Measurements from ENCODE around the gene TRIP11.
A peak's percentile ranks its signal among the peaks of the same experiment; 100 is the strongest.

The TRIP11 gene

GRCh38 chr14:91945751-91946621 is 93.9 kb downstream of the TRIP11 start:
- Histone ChIP-seq H3K9ac (ENCODE audit: low read length in 5 of 5) (peak overlapping the region in 4 of 5 donors; percentile 26 to 76 (median 55)), H3K27me3 (ENCODE audit: control insufficient read depth in 5 of 5, insufficient read depth in 4 of 5, low read length in 5 of 5) (peaks cover 0 to 3% (median 0%) of the 10 kb centered on the region in 5 donors), H3K4me1 (ENCODE audit: control insufficient read depth in 5 of 5, insufficient read depth in 5 of 5, low read length in 5 of 5) (peaks cover 10 to 37% (median 31%) of the 10 kb centered on the region in 5 donors), H3K27ac (ENCODE audit: low read depth, low read length) (peak overlapping the region; percentile 69), H3K9me3 (ENCODE audit: control insufficient read depth in 5 of 5, low read length in 5 of 5) (no peaks in the 10 kb centered on the region), H3K4me3 (ENCODE audit: low read depth in 1 of 5, low read length in 5 of 5) (peak overlapping the region; percentile 67 to 79 (median 75)), H3K36me3 (ENCODE audit: control insufficient read depth in 5 of 5, insufficient read depth in 5 of 5, low read length in 5 of 5) (peaks cover 0 to 8% (median 0%) of the 10 kb centered on the region in 5 donors)

GRCh38 chr14:91942946-91943345 is 96.9 kb downstream of the TRIP11 start:
- Histone ChIP-seq H3K27ac (ENCODE audit: low read depth, low read length) (no peak overlapping the region), H3K9me3 (ENCODE audit: control insufficient read depth in 5 of 5, low read length in 5 of 5) (peaks cover 0 to 3% (median 0%) of the 10 kb centered on the region in 5 donors), H3K9ac (ENCODE audit: low read length in 5 of 5) (no peak overlapping the region), H3K36me3 (ENCODE audit: control insufficient read depth in 5 of 5, insufficient read depth in 5 of 5, low read length in 5 of 5) (peaks cover 7 to 16% (median 13%) of the 10 kb centered on the region in 5 donors), H3K4me3 (ENCODE audit: low read depth in 1 of 5, low read length in 5 of 5) (no peak overlapping the region), H3K4me1 (ENCODE audit: control insufficient read depth in 5 of 5, insufficient read depth in 5 of 5, low read length in 5 of 5) (peaks cover 10 to 31% (median 26%) of the 10 kb centered on the region in 5 donors), H3K27me3 (ENCODE audit: control insufficient read depth in 5 of 5, insufficient read depth in 4 of 5, low read length in 5 of 5) (peaks cover 0 to 3% (median 0%) of the 10 kb centered on the region in 5 donors)

GRCh38 chr14:91942128-91942527 is 97.7 kb downstream of the TRIP11 start:
- Histone ChIP-seq H3K27ac (ENCODE audit: low read depth, low read length) (no peak overlapping the region), H3K27me3 (ENCODE audit: control insufficient read depth in 5 of 5, insufficient read depth in 4 of 5, low read length in 5 of 5) (peaks cover 0 to 3% (median 0%) of the 10 kb centered on the region in 5 donors), H3K4me1 (ENCODE audit: control insufficient read depth in 5 of 5, insufficient read depth in 5 of 5, low read length in 5 of 5) (peaks cover 6 to 28% (median 21%) of the 10 kb centered on the region in 5 donors), H3K9ac (ENCODE audit: low read length in 5 of 5) (no peak overlapping the region), H3K4me3 (ENCODE audit: low read depth in 1 of 5, low read length in 5 of 5) (no peak overlapping the region), H3K9me3 (ENCODE audit: control insufficient read depth in 5 of 5, low read length in 5 of 5) (peaks cover 0 to 3% (median 0%) of the 10 kb centered on the region in 5 donors), H3K36me3 (ENCODE audit: control insufficient read depth in 5 of 5, insufficient read depth in 5 of 5, low read length in 5 of 5) (peaks cover 7 to 18% (median 16%) of the 10 kb centered on the region in 5 donors)

- Histone ChIP-seq H3K4me3 (ENCODE audit: low read depth in 1 of 5, low read length in 5 of 5) (no peak overlapping the region), H3K9me3 (ENCODE audit: control insufficient read depth in 5 of 5, low read length in 5 of 5) (peaks cover 0 to 3% (median 0%) of the 10 kb centered on the region in 5 donors), H3K4me1 (ENCODE audit: control insufficient read depth in 5 of 5, insufficient read depth in 5 of 5, low read length in 5 of 5) (peaks cover 0 to 8% (median 2%) of the 10 kb centered on the region in 5 donors), H3K27me3 (ENCODE audit: control insufficient read depth in 5 of 5, insufficient read depth in 4 of 5, low read length in 5 of 5) (no peaks in the 10 kb centered on the region), H3K9ac (ENCODE audit: low read length in 5 of 5) (no peak overlapping the region), H3K27ac (ENCODE audit: low read depth, low read length) (no peak overlapping the region), H3K36me3 (ENCODE audit: control insufficient read depth in 5 of 5, insufficient read depth in 5 of 5, low read length in 5 of 5) (peaks cover 7 to 32% (median 27%) of the 10 kb centered on the region in 5 donors)
Observed at GRCh38 chr14:91940209-91940608, 99.7 kb downstream of the TRIP11 start.

- H3K36me3 ChIP-seq (ENCODE audit: control insufficient read depth in 5 of 5, insufficient read depth in 5 of 5, low read length in 5 of 5) = peaks cover 7 to 39% (median 30%) of the 10 kb centered on the region in 5 donors
- H3K4me3 ChIP-seq (ENCODE audit: low read depth in 1 of 5, low read length in 5 of 5) = no peak overlapping the region
- no peak overlapping the region for H3K9ac ChIP-seq (ENCODE audit: low read length in 5 of 5)
- H3K9me3 ChIP-seq (ENCODE audit: control insufficient read depth in 5 of 5, low read length in 5 of 5) = peaks cover 0 to 3% (median 0%) of the 10 kb centered on the region in 5 donors
- H3K27me3 ChIP-seq (ENCODE audit: control insufficient read depth in 5 of 5, insufficient read depth in 4 of 5, low read length in 5 of 5) = no peaks in the 10 kb centered on the region
- H3K27ac ChIP-seq (ENCODE audit: low read depth, low read length) = no peak overlapping the region
- H3K4me1 ChIP-seq (ENCODE audit: control insufficient read depth in 5 of 5, insufficient read depth in 5 of 5, low read length in 5 of 5) = peaks cover 2 to 21% (median 7%) of the 10 kb centered on the region in 5 donors
Observed at GRCh38 chr14:91935586-91935985, 104.3 kb downstream of the TRIP11 start.

GRCh38 chr14:91934554-91935285 is 105.1 kb downstream of the TRIP11 start:
- no peak overlapping the region for H3K27ac ChIP-seq (ENCODE audit: low read depth, low read length)
- no peak overlapping the region for H3K9ac ChIP-seq (ENCODE audit: low read length in 5 of 5)
- no peak overlapping the region for H3K4me3 ChIP-seq (ENCODE audit: low read depth in 1 of 5, low read length in 5 of 5)
- H3K9me3 ChIP-seq (ENCODE audit: control insufficient read depth in 5 of 5, low read length in 5 of 5) = no peaks in the 10 kb centered on the region
- peaks cover 2 to 21% (median 9%) of the 10 kb centered on the region in 5 donors for H3K4me1 ChIP-seq (ENCODE audit: control insufficient read depth in 5 of 5, insufficient read depth in 5 of 5, low read length in 5 of 5)
- peaks cover under 1 to 31% (median 22%) of the 10 kb centered on the region in 5 donors for H3K36me3 ChIP-seq (ENCODE audit: control insufficient read depth in 5 of 5, insufficient read depth in 5 of 5, low read length in 5 of 5)
- H3K27me3 ChIP-seq (ENCODE audit: control insufficient read depth in 5 of 5, insufficient read depth in 4 of 5, low read length in 5 of 5) = no peaks in the 10 kb centered on the region

- H3K4me3 ChIP-seq (ENCODE audit: low read depth in 1 of 5, low read length in 5 of 5) = no peak overlapping the region
- H3K27ac ChIP-seq (ENCODE audit: low read depth, low read length) = no peak overlapping the region
- H3K4me1 ChIP-seq (ENCODE audit: control insufficient read depth in 5 of 5, insufficient read depth in 5 of 5, low read length in 5 of 5) = peaks cover 2 to 24% (median 11%) of the 10 kb centered on the region in 5 donors
Observed at GRCh38 chr14:91931478-91932088, 108.3 kb downstream of the TRIP11 start.

GRCh38 chr14:91929700-91930099 is 110.2 kb downstream of the TRIP11 start:
- H3K36me3 ChIP-seq (ENCODE audit: control insufficient read depth in 5 of 5, insufficient read depth in 5 of 5, low read length in 5 of 5) = peaks cover 0 to 20% (median 5%) of the 10 kb centered on the region in 5 donors
- H3K4me1 ChIP-seq (ENCODE audit: control insufficient read depth in 5 of 5, insufficient read depth in 5 of 5, low read length in 5 of 5) = peaks cover 2 to 37% (median 24%) of the 10 kb centered on the region in 5 donors
- H3K9me3 ChIP-seq (ENCODE audit: control insufficient read depth in 5 of 5, low read length in 5 of 5) = no peaks in the 10 kb centered on the region
- no peak overlapping the region for H3K4me3 ChIP-seq (ENCODE audit: low read depth in 1 of 5, low read length in 5 of 5)
- H3K9ac ChIP-seq (ENCODE audit: low read length in 5 of 5) = no peak overlapping the region
- H3K27ac ChIP-seq (ENCODE audit: low read depth, low read length) = no peak overlapping the region
- no peaks in the 10 kb centered on the region for H3K27me3 ChIP-seq (ENCODE audit: control insufficient read depth in 5 of 5, insufficient read depth in 4 of 5, low read length in 5 of 5)

More at GRCh38 chr14:91931478-91932088, 108.3 kb downstream of the TRIP11 start:
- Histone ChIP-seq H3K9me3 (ENCODE audit: control insufficient read depth in 5 of 5, low read length in 5 of 5) (no peaks in the 10 kb centered on the region), H3K9ac (ENCODE audit: low read length in 5 of 5) (no peak overlapping the region), H3K27me3 (ENCODE audit: control insufficient read depth in 5 of 5, insufficient read depth in 4 of 5, low read length in 5 of 5) (no peaks in the 10 kb centered on the region), H3K36me3 (ENCODE audit: control insufficient read depth in 5 of 5, insufficient read depth in 5 of 5, low read length in 5 of 5) (peaks cover 0 to 27% (median 7%) of the 10 kb centered on the region in 5 donors)

GRCh38 chr14:91927800-91928199 is 112.1 kb downstream of the TRIP11 start:
- H3K4me1 ChIP-seq (ENCODE audit: control insufficient read depth in 5 of 5, insufficient read depth in 5 of 5, low read length in 5 of 5) = peaks cover 2 to 35% (median 23%) of the 10 kb centered on the region in 5 donors
- no peaks in the 10 kb centered on the region for H3K27me3 ChIP-seq (ENCODE audit: control insufficient read depth in 5 of 5, insufficient read depth in 4 of 5, low read length in 5 of 5)
- H3K9me3 ChIP-seq (ENCODE audit: control insufficient read depth in 5 of 5, low read length in 5 of 5) = no peaks in the 10 kb centered on the region
- no peak overlapping the region for H3K27ac ChIP-seq (ENCODE audit: low read depth, low read length)
- peaks cover 0 to 10% (median 4%) of the 10 kb centered on the region in 5 donors for H3K36me3 ChIP-seq (ENCODE audit: control insufficient read depth in 5 of 5, insufficient read depth in 5 of 5, low read length in 5 of 5)
- H3K4me3 ChIP-seq (ENCODE audit: low read depth in 1 of 5, low read length in 5 of 5) = no peak overlapping the region
- no peak overlapping the region for H3K9ac ChIP-seq (ENCODE audit: low read length in 5 of 5)

Measured in subcutaneous abdominal adipose tissue (tissue), 5 donors.